Loucy (cell line): ENCODE results near the gene ABCB1.

ENCODE experiments used
- H2AFZ ChIP-seq: fragments of 200-600 bp; sonication (generic); 2 replicates; pipeline ENCODE4 v1.6.0; 2016; ENCODE audit warnings: antibody characterized with exemption, mild to moderate bottlenecking, low read length, moderate library complexity
- H3F3A ChIP-seq: fragments of 200-600 bp; 2 replicates; pipeline ENCODE4 v1.6.0; 2016; ENCODE audit warnings: antibody characterized with exemption, low read depth, mild to moderate bottlenecking
- H3K27me3 ChIP-seq: fragments of 200-600 bp; sonication (generic); 2 replicates; pipeline ENCODE4 v1.6.1; 2014; ENCODE audit warnings: low read length, mild to moderate bottlenecking; ENCODE audit not compliant: insufficient read depth, poor library complexity, severe bottlenecking
- H3K36me3 ChIP-seq: fragments of 200-600 bp; sonication (generic); 2 replicates; pipeline ENCODE4 v1.6.1; 2016; ENCODE audit warnings: low read length; ENCODE audit not compliant: insufficient read depth
- H3K4me1 ChIP-seq: fragments of 200-600 bp; sonication (generic); 2 replicates; pipeline ENCODE4 v1.5.1; 2014; ENCODE audit warnings: low read length, mild to moderate bottlenecking; ENCODE audit not compliant: insufficient read depth, poor library complexity, severe bottlenecking
- H3K4me2 ChIP-seq: fragments of 200-600 bp; sonication (generic); 2 replicates; pipeline ENCODE4 v1.6.0; 2014; ENCODE audit warnings: antibody characterized with exemption, low read length, low read depth, mild to moderate bottlenecking; ENCODE audit not compliant: poor library complexity, severe bottlenecking
- H3K4me3 ChIP-seq: fragments of 200-600 bp; sonication (generic); 2 replicates; pipeline ENCODE4 v1.5.1; 2014; ENCODE audit warnings: low read length, mild to moderate bottlenecking, mixed read lengths; ENCODE audit not compliant: poor library complexity, severe bottlenecking
- H3K79me2 ChIP-seq: fragments of 200-600 bp; sonication (generic); 2 replicates; pipeline ENCODE4 v1.6.1; 2014; ENCODE audit warnings: low read length; ENCODE audit not compliant: insufficient read depth
- H3K9ac ChIP-seq: fragments of 200-600 bp; sonication (generic); 2 replicates; pipeline ENCODE4 v1.6.0; 2014; ENCODE audit warnings: mild to moderate bottlenecking, low read depth, low read length, moderate library complexity; ENCODE audit not compliant: poor library complexity, severe bottlenecking
- H3K9me2 ChIP-seq: fragments of 200-600 bp; sonication (generic); replicated peaks from 2 replicates; pipeline ENCODE4 v1.6.1; 2016; ENCODE audit warnings: low read depth, low read length, mixed read lengths
- H3K9me3 ChIP-seq: fragments of 200-600 bp; sonication (generic); 2 replicates; pipeline ENCODE4 v1.6.1; 2014; ENCODE audit warnings: mild to moderate bottlenecking, antibody characterized with exemption, low read length, low read depth; ENCODE audit not compliant: insufficient read depth
- H4K20me1 ChIP-seq: fragments of 200-600 bp; sonication (generic); 2 replicates; pipeline ENCODE4 v1.6.0; 2014; ENCODE audit warnings: antibody characterized with exemption, low read length, mild to moderate bottlenecking; ENCODE audit not compliant: insufficient read depth, poor library complexity, severe bottlenecking
- EZH2phosphoT487 ChIP-seq: fragments of 200-600 bp; IDR thresholded peaks from 2 replicates; pipeline ENCODE4 v1.6.1; 2018; ENCODE audit warnings: antibody characterized with exemption, mild to moderate bottlenecking, moderate library complexity, borderline replicate concordance
- TF ChIP-seq, protein P1 (sequence below): fragments of 200-600 bp; sonication (generic); conservative IDR thresholded peaks from 2 replicates; pipeline ENCODE4 v1.5.1; 2014; ENCODE audit warnings: mild to moderate bottlenecking, antibody characterized with exemption, low read length

ABCB1 gene

DNA sequence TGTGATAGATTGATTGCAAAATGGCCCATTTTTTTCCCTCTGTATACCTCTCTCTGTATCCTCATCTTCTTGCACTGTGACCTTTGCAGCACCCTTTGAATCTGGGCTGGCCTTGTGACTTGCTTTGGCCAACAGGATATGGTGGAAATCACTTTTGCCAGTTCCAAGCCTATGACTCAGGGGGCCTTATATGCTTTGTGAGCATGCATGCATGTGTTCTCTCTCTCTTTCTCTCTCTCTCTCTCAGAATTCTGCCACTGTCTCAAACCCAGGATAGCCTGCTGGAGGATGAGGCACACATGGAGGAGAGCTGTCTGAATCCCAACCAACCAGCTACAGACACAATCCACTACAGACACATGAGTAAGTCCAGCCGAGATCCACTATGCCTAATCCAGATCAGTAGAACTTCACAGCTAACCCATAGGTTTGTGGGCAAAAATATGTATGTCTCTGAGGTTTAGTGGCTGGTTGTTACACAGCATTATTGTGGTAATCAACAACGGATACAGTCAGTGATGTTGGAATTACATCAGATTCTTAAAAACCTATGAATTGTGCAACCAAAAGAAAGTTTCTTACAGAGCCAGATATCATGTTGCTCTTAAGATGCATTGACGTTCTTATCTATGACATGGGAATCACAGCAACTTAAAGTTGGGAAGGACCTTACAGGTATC lies 83.4 kb downstream of the ABCB1 start:
- Histone ChIP-seq H3K4me1 (no peaks in the 10 kb centered on the region), H3K9ac (no peak overlapping the region), H3K9me2 (no peaks in the 10 kb centered on the region), H3K4me2 (no peak overlapping the region), H3K79me2 (no peaks in the 10 kb centered on the region), H3K27me3 (no peaks in the 10 kb centered on the region), H2AFZ (no peak overlapping the region), H3K4me3 (no peak overlapping the region), H3K36me3 (no peaks in the 10 kb centered on the region), H3K9me3 (no peaks in the 10 kb centered on the region), H4K20me1 (no peaks in the 10 kb centered on the region), H3F3A (no peaks in the 10 kb centered on the region)
- no peak for TF ChIP-seq EZH2phosphoT487
- TF ChIP-seq, protein P1, sequence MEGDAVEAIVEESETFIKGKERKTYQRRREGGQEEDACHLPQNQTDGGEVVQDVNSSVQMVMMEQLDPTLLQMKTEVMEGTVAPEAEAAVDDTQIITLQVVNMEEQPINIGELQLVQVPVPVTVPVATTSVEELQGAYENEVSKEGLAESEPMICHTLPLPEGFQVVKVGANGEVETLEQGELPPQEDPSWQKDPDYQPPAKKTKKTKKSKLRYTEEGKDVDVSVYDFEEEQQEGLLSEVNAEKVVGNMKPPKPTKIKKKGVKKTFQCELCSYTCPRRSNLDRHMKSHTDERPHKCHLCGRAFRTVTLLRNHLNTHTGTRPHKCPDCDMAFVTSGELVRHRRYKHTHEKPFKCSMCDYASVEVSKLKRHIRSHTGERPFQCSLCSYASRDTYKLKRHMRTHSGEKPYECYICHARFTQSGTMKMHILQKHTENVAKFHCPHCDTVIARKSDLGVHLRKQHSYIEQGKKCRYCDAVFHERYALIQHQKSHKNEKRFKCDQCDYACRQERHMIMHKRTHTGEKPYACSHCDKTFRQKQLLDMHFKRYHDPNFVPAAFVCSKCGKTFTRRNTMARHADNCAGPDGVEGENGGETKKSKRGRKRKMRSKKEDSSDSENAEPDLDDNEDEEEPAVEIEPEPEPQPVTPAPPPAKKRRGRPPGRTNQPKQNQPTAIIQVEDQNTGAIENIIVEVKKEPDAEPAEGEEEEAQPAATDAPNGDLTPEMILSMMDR, result no peak

DNA sequence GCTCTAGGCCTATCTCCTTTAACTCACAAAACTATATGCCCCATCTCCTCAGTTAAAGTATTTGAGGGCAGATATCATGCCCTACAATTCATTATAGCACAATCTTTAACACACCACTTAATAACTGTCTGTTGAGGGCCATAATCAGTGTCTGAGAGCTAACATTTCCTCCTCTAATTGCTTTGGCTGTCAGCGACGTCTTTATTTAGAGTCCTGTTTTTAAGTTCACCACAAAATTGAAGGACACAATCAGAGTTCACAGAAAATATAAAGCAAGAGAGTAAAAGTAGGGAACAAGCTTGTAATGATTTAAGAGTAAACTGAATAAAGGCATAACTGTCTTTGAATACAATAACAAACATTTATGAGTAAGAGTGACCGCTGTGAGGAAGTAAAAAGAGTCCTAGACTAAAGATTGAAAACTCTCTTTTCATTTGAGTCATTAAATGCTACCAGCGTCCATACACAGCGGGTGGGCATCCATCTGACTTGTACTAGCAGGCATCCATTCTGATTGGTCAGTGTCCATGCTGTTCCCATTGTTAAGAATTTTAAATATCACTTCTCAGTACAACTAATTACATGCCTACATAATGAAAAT lies 86.8 kb downstream of the ABCB1 start:
- Histone ChIP-seq H3K79me2 (no peaks in the 10 kb centered on the region), H3F3A (no peaks in the 10 kb centered on the region), H3K36me3 (no peaks in the 10 kb centered on the region), H3K4me3 (no peak overlapping the region), H3K4me1 (no peaks in the 10 kb centered on the region), H3K9me3 (no peaks in the 10 kb centered on the region), H3K4me2 (no peak overlapping the region), H2AFZ (no peak overlapping the region), H3K9ac (no peak overlapping the region), H3K27me3 (no peaks in the 10 kb centered on the region), H4K20me1 (no peaks in the 10 kb centered on the region), H3K9me2 (no peaks in the 10 kb centered on the region)
- TF ChIP-seq, protein P1, result no peak
- TF ChIP-seq EZH2phosphoT487, result no peak

DNA sequence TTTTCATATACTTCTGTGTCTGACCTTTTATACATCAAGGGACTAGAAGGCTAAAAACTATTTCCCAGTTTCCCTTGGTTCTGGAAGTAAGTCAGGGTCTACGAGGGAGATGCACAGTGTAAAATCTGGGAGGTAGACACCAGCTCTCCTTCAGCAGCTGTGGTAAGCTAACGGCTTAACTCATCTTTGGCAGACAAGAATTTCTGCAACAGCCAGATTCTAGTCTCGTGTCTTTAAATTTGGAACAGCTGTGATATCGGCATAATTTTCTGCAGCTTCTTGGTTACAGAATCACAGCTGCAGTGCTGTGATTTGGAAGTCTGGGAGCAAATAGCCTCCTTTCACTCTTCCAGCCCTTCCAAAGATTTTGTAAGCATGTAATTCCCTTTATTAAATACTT lies 87.8 kb downstream of the ABCB1 start:
- Histone ChIP-seq H2AFZ (no peak overlapping the region), H3K36me3 (no peaks in the 10 kb centered on the region), H3K9me3 (no peaks in the 10 kb centered on the region), H3K27me3 (no peaks in the 10 kb centered on the region), H3K4me3 (no peak overlapping the region), H3K9me2 (no peaks in the 10 kb centered on the region), H3K79me2 (no peaks in the 10 kb centered on the region), H3K4me1 (no peaks in the 10 kb centered on the region), H4K20me1 (no peaks in the 10 kb centered on the region), H3K9ac (no peak overlapping the region), H3F3A (no peaks in the 10 kb centered on the region), H3K4me2 (no peak overlapping the region)
- TF ChIP-seq EZH2phosphoT487, result no peak
- TF ChIP-seq, protein P1, result no peak
